Activated CD4-positive, alpha-beta T cell treated with anti-CD3 and anti-CD28 coated beads, Interleukin-2, amount 50 U/mL, for 16 hours (primary cell): Measurements from ENCODE around the gene ROBO2.

Source experiments
- DNase-seq: peaks from one replicate; pipeline ENCODE4 v3.0.0-alpha.2; 2020

ROBO2 gene

DNA sequence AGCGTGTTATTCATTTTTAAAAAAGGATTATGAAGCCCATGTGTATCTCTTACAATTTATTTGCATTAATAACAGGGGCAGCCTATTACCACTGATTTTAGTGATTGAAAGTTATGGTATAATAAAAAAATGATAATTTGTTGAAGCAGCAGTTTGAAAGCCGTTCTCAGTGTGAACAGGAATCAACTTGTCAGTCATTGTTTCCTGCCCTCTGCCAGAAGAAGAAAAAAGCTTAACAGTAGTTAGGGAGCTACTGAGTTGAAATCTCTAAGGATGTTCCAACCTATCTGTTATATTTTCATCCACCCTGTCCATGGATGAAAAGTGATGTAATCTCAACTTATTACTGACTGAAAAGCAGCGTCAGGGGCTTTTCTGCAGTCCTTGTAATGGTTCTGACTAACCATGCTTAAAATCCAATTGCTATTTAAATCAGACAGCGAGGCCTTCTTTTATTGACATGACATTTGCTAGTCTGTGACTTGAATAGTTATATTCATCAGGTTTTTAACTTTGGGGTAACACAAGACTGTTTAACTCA is 486.7 kb downstream of the ROBO2 start:
- no peak for DNase-seq

DNA sequence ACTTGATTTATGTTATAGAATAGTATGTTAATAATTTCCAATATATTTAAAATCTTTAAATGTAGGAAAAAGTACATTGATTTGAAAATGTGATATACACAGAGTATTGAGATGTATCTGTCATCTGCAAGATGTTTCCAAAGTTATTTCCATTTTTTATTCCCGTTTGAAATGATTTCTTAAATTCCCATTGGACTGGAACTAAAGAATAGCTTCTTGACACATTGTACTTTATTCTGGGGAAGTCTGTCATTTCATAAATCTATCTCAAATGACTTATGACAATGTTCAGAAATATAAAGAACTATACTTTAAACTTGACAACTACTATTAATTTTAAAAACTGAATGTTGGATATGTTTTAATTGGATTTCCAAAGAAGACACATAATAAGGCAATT is 489.6 kb downstream of the ROBO2 start:
- no peak for DNase-seq

DNA sequence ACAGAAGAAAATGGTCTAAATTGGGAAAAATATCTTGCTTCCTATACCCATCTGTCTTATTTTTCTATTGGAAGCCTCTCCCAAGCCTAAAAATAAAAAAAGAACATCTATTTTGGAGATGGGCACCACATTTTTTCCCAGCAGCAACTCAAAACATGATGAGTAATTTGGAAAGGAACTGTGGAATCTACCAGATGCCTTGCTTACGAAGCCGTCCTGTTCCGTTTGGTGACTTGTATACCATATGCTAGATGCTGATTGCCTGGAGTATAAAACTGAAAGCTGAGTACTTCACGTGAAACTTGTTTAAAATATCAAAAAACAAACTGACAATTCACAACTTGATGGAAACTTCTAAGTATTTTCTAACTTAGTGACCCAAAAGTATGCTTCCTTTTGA is 491.0 kb downstream of the ROBO2 start:
- DNase-seq = no peak

DNA sequence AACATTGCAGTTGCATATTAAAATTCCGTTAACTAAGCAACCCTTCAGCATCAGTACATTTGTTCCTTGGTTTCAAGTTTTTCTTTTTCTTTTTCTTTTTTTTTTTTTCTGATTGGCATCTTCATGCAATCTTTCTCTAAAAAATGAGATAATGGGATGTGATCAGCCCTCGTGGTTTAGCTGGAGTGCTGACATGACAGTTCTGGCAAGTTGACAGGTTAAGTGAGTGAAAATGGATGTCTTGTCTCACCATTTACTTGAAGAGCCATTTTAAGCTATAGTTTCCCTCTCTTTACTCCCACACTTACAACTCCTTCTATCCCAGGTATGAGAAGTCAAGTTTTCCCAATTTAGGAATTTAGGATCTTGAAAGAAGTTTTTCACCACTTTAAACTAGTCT is 495.2 kb downstream of the ROBO2 start:
- no peak for DNase-seq

DNA sequence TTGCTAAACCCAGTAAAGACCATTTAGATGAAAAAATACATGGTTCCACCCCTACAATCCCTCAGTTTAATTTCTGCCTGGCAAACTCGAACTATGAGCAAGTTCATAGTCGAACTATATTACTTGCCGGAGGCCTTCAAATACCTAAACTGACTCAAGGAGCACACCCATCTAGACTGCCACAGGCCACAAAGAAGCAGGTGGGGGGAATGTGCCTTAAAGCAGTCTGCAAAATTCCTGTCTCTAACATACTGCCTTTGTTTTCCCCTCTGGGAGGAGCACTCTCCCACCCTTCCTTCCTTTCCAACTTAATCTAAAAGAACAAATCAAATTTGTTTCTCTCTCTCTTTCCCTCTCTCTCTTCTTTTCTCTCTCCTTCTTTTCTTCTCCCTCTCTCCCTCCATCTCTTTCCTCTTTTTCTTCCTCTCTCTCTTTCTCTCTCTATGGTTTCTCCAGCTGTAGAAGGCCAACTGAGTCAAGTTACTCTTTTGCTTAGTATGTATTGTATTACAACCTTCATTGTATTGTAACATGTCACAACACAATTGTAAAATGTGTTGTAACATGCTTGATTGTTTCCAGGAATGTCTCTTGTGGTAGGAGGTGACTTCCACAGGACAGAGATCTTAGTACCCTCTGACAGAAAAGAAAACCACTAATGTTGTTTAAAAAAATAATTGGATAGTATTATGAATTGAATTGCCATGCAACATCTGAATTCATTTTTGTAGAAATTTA is 496.3 kb downstream of the ROBO2 start:
- no peak for DNase-seq

DNA sequence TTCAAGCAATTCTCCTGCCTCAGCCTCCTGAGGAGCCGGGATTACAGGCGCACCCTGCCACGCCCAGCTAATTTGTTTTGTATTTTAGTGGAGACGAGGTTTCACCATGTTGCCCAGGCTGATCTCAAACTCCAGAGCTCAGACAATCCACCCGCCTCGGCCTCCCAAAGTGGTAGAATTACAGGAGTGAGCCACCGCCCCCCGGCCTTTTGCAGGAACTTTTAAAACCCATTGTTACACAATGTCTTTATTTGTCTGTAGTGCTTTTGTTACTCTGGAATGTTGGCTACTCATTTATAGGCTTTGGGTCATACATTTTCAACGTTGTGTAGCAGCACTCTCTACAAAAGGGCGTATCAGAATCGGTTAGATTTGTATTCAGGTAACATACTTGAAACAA is 499.1 kb downstream of the ROBO2 start:
- DNase-seq = no peak

DNA sequence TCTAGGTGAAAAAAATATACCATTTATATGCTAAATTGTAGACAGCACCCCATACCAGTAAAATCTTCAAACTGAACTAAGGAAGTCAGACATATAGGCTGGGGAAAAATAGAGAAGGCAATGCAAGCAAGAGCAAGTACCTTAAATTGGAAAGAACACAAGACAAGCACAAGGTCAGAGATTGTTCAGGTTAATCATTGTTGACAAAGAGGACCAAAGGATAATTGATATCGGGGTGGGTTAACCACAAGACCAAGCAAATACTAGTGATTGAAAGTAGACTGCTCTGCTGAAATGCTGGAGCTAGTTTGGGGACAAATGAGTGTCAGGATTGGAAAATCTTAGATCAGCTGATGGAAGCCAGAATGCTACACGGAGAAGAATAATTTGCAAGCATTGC is 499.8 kb downstream of the ROBO2 start:
- no peak for DNase-seq

DNA sequence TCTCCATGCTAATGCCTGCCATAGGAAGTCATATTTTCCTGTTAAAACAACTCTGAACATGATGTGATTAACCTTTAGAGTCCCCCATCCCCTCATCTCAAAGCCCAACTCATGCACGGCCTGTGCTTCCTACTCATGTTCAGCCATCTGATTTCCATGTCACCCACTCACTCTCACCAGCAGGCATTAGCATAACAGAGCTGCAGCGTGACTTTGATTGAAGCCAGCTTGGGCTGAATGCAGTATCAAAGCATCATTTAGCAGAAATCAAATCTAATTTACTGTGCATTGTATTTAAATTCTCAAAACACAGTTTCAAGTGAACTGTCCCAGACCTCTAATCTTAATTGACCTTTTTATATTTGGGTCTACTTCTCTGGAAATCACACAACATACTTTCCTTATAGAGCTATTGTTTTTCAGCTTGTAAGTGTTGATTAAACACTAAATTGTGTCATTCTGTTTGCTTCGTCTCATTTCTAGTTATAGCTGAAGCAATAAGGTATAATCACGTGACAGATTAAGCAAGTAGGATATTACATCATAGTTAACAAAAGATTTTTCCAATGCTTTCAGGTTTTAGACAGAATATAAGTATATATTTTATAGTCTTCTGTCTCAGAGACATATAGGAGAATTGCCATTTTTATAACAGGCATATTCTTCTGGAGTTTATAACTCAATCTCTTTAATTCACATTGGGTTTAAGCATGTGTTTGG is 501.5 kb downstream of the ROBO2 start:
- no peak for DNase-seq

DNA sequence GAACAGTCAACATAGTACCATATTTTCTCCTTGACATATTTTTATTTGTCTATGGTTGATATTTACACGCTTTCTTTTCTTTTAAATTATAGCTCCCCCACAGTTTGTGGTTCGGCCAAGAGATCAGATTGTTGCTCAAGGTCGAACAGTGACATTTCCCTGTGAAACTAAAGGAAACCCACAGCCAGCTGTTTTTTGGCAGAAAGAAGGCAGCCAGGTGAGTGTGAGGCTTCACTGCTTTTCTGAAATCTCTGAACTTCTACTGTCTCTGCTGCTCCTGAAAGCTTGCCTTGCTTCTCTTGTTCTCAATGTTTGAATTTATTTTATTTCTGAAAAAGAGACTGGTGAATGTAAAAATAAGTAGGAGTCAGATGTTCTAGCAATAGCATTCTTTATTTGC is 506.3 kb downstream of the ROBO2 start:
- no peak for DNase-seq

DNA sequence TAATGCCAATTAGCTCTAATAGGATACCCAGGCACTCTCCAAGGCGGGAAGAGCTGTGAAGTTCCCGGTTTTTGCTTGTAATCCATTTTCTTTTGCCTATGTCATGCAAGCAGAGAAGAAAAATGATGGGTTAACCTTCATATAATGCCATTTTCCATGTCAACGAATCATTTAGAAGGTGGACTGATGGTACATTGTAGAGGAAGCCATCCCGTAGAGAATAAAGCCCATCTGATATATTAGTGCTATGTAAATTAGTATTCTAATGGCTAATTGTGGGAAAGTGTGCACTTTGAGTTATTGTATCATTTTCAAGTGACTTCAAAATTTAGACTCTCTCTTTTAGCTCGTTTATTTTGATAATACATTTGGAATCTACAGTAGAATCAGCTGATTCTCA is 509.1 kb downstream of the ROBO2 start:
- DNase-seq = no peak

DNA sequence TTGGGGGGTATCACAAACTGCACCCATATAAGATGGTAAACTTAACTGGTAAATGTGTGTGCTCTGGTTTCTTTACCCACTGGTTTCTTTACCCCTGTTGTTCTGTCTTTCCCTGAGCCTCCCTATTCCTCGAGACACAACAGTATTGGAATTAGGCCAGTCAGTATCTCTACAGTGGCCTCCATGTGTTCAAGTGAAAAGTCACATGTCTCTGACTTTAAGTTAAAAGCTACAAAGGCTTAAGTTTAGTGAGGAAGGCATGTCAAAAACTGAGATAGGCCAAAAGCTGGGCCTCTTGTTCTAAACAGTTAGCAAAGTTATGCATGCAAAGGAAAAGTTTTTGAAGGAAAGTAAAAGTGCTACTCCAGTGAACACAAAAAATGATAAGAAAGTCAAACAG is 513.3 kb downstream of the ROBO2 start:
- DNase-seq = no peak

DNA sequence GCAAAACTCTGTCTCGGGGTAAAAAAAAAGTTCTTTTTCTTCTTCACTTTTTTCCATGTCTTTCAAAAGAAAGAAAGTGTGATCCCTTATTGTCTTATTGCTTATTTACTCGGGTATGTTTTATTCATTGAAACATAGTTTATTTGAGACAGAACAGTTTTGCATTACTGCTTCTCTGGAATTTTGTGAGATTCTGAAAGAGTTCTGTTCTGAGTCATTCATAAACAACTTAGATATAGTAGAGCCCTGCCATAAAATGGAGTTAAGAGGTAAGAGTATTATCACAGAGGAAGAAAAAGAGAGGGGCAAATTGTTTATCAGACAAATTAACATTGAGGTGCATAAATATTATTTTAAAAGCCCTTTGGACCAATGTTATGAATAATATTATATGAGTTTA is 522.2 kb downstream of the ROBO2 start:
- no peak for DNase-seq

DNA sequence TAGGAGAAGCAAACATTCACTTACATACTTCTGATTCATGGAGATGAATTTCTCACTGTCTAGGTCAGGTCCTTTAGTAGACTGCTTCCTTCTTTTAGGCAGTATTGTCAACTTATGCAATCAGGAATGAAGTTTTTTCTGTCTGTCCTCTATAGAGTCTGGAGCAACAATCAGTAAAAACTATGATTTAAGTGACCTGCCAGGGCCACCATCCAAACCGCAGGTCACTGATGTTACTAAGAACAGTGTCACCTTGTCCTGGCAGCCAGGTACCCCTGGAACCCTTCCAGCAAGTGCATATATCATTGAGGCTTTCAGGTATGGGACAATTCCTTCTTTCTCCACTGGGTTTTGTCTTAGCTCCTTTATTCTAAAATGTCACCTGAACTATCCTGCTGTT is 523.1 kb downstream of the ROBO2 start:
- DNase-seq = no peak

DNA sequence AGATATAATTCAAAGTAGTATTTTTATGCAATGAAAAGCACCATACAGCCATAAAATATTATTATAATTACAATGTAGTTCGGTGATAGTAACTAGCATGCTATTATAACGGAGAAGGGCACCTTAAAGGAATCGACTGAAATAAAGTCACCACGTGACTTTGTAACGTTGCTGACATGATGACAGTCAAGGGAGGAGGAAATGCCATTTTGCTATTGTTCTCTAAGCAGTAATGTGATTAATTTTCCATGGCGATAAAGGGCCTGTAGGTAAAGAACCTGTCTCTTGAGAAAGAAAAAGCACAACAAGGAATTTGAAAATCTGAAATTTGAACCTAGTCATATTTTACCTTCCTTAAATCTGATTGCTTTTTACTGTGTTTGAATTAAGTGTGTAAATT is 526.2 kb downstream of the ROBO2 start:
- DNase-seq = no peak

DNA sequence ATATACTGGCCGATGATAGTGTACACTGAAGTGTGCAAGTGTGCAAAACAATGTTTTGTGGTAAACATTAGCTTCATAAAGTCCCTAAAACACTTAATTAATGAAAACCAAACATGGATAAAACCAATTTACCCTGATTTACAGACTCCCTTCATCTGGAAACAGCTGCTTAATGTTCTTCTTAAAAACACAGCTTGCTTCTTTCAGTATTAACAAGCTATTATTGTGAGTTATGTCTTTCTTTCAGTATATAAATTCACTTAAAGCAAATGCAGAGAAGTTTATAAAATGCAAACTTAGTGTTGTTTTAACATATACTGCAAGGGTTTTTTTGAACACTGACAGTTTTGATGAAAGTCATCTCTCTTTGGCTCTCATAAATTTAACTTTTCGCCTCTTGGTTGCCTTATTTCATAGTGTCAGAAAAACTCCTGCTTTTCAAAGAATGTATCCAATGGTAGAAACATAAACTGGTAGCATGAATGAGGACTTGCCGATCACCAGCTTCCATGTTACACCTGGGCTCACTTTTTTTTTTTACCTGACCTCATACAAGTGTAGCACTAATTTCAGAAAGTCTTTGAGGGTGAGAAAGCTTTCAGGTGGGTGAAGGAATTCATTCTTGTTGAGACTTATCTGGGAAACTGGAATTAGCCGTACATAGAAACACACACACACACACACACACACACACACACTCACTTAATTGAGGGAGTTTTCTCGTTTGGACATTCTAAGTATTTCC is 532.2 kb downstream of the ROBO2 start:
- DNase-seq = no peak

DNA sequence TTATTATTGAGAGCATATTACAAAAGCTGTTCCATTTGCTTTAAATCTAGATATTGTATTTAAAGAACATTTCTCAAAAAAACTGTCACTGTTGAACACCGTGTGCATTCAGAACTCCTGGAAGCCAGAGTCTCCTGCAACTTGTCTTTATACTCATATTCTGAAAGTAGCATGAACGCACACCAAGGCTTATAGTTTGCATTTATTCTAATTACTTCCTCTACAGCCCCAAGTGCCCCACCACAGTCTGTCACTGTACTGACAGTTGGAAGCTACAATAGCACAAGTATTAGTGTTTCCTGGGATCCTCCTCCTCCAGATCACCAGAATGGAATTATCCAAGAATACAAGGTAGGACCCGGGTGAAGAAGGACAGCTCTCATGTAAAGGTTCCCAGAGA is 537.4 kb downstream of the ROBO2 start:
- no peak for DNase-seq

DNA sequence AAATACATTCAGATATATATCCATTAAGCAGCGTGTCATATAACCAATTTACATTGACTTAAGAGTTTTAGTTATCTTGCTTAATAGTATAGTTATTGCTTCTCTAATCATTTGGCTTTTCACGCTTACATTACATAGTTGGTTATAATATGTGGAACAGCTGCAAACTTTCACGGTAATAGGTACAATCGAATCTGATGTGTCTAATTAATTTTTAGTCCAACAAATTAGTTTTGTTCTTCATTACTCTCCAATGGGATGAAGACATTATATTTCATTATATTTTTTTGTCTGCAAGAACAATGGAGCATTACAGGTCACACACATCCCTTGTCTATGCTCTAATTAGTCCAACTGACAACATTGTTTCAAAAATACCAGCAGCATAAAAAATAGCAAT is 546.3 kb downstream of the ROBO2 start:
- DNase-seq = no peak

DNA sequence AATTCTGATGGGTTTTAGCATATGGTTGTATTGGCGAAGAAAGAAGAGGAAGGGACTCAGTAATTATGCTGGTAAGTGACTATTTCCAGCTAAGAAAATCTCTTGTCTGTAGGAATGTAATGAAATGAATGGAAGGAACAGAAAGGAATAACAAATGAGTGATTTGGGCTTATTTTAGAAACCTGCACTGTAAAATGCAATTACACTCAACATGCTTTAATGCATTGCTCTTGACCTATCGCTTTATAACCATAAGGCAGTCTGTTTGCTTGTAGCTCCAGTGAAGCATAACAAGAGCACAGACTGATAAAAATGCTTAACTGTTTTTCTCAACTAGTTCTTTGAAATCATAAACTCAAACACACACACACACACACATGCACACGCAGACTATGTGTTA is 549.0 kb downstream of the ROBO2 start:
- no peak for DNase-seq

DNA sequence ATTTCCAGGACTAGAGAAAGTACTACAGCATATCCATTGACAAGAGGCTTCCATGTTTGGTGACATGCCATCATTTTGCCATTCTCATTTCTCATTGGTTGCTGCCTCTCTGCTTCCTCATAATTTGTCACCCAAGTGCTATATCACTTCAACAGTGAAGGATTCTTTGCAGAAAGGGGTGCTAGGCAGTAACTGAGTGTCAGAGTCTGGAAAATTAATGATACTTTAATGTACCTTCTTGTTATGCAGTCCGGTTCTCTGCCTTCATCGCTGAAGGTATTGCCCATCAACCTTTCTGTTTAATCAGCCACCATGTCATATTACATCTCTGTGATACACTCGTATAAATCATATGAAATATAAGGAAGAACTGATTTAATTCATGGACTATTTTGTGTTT is 550.3 kb downstream of the ROBO2 start:
- no peak for DNase-seq

DNA sequence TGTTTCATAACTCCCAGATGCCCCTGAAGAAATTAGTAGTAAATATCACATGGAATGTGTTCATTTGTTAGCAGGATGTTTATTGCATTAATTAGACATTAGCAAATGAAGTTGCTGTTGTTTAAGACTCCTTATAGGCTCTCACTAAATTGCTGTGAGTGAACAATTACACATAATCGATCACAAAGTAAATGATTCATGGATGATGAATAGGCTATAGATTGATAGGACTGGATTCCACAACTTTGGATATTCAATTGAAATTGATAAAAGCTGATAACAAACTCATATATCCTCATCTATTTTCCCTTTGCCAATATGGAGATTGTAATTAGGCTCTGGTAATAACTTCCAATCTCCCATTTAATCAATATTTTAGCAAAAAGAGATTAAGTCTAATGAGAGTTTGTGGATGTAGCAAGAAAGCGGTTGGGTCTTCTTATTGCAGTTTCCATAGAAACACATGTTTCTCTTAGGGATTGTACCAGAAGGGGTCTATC is 555.5 kb downstream of the ROBO2 start:
- DNase-seq = no peak

DNA sequence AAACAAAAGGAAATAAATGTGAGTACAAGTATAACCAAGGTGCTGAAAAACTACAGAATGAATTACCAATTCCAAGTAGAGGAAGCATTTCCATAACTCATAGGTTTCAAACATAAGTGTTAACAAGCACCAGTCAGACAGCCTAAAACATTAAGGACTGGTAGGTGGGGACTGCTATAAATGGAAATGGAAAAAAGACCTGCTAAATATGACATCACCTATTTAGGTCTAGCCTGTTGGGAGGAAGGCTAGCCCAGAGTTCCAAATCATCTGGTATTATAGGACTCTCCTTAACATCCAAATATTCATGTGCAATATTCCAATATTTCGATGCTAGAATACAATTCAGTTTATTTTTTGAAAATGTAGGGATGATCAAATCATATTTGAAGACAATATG is 560.0 kb downstream of the ROBO2 start:
- DNase-seq = no peak

DNA sequence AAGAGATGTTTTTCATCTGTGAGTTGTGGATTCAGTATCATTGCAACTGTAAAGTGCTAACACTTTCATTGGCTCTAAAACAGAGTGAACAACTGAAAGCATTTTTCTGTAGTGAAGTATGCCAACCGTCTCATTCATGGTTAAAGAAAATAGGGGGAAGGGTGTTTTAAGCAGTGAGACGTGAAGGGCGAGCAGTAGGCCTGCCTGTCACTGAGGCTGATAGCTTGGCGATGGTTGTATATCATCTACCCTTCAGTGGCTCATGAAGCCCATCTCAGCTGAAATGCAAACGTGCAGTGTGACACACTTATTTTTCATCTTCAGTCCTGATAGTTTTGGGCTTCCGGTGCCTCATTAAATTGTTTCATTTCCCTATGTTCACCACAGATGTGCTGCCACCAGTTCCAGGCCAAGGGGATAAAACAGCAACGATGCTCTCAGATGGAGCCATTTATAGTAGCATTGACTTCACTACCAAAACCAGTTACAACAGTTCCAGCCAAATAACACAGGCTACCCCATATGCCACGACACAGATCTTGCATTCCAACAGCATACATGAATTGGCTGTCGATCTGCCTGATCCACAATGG is 562.0 kb downstream of the ROBO2 start:
- DNase-seq = no peak

DNA sequence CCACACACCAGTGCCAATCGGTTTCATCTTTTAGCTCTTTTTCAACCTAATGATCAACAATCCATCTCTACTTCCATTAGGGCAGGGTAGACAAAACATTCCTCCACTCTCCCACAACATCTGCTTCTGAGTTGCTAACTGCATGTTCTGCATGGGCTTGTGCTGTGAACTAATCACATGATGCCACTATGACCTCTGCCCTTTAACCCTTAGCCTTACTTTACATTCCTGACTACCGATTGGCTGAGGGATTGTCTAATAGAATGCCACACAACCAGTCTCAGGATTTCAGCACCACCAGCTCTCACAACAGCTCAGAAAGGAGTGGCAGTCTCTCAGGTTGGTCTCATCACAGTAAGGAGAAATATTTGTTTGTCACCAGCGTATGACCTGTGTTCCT is 562.8 kb downstream of the ROBO2 start:
- no peak for DNase-seq
